Ovary (tissue), 9 donors: ENCODE results near the gene ARV1. TPM values are rescaled to one million over a fixed set of nuclear protein-coding genes. Genes with fewer than 3 reads are reported as not detected.

Source experiments
- DNase-seq, 5 donors: peaks; one replicate each; pipeline ENCODE4 v3.0.0-alpha.2; 2019 to 2020
- H3K27ac ChIP-seq, 2 donors: fragments of 200-600 bp; one replicate each; pipeline versions ENCODE4 v1.5.1 to v1.8.0; 2019 to 2022
- H3K27me3 ChIP-seq: fragments of 200-600 bp; one replicate; pipeline ENCODE4 v1.8.0; 2022
- H3K36me3 ChIP-seq: fragments of 200-600 bp; sonication (generic); one replicate; pipeline ENCODE4 v1.5.1; 2019
- H3K4me1 ChIP-seq: one replicate; pipeline ENCODE4 v1.8.1; 2013; ENCODE audit warnings: mild to moderate bottlenecking, moderate library complexity; ENCODE audit not compliant: insufficient read depth
- H3K4me3 ChIP-seq: fragments of 200-600 bp; sonication (generic); one replicate; pipeline ENCODE4 v1.5.1; 2017
- H3K9me3 ChIP-seq, 2 donors: fragments of 200-600 bp in 1 of 2; sonication (generic) in 1 of 2; one replicate each; pipeline versions ENCODE4 v1.5.1 to v1.8.1; 2013 to 2019; ENCODE audit warnings: mild to moderate bottlenecking in 1 of 2, moderate library complexity in 1 of 2
- CTCF ChIP-seq, 3 donors: fragments of 450-650 bp in 2 of 3; fragments of 200-600 bp in 1 of 3; IDR thresholded peaks; one replicate each; pipeline versions ENCODE4 v1.5.1 to v1.8.0; 2016 to 2022; ENCODE audit warnings: antibody characterized with exemption in 3 of 3, mild to moderate bottlenecking in 1 of 3
- EP300 ChIP-seq: sonication (generic); formaldehyde crosslinking; IDR thresholded peaks from one replicate; pipeline ENCODE4 v1.6.1; 2017; ENCODE audit warnings: antibody characterized with exemption
- POLR2A ChIP-seq: fragments of 450-650 bp; IDR thresholded peaks from one replicate; pipeline ENCODE4 v1.6.1; 2017; ENCODE audit warnings: antibody characterized with exemption, mild to moderate bottlenecking, moderate library complexity
- WGBS, 3 donors: extraction: QIAGEN DNeasy Blood & Tissue Kit in 1 of 3; methylation state at CpG; one replicate each; pipeline versions ENCODE4 v1.1.5 to v1.1.7; 2013 to 2017; 5-methylcytosine and 5-hydroxymethylcytosine counted together
- intact Hi-C, 4 donors: fragments of 100-400 bp; cut with DNase I; formaldehyde crosslinking; loops; one replicate each; pipeline versions ENCODE4 v1.11.0 to v1.15.1; 2022 to 2023
- microRNA counts: library from miRNA; unstranded; fragments of <30 nt; microRNA quantifications from one replicate; lab custom pipeline; 2016
- polyA plus RNA-seq, 2 donors: library from polyadenylated mRNA; stranded (reverse); fragments of 200-250 nt in 1 of 2; fragments of 350-450 nt in 1 of 2; fragmentation: Illumina TruSeq in 1 of 2; extraction: RNeasy Lipid Tissue Mini Kit (QIAGEN cat#74804) in 1 of 2; gene quantifications; one replicate each; pipeline ENCODE4 v1.2.3, GENCODE V29; 2013 to 2014
- total RNA-seq, 7 donors: library from RNA; depleted of rRNA in 2 of 7; stranded (reverse); fragments of >200 nt in 2 of 7; fragmentation: NEBNext Ultra II Directional in 3 of 7; extraction: Animal tissue kit (Norgen Biotek cat#: 25700) in 3 of 7; gene quantifications; one replicate each; pipeline versions ENCODE4 v1.1.0 to v1.2.4, GENCODE V29; 2016 to 2023
- donor health status: DM: no; HTN: no; CAD: no; lungs with moderate emphysema.
- donor health status: DM: no; HTN: no; CAD: no.
- donor health status: Bipolar disorder and iron deficiency.
- donor health status: DM: yes; HTN: yes; CAD: no.
- donor health status: DM: no; HTN: no; CAD: no.
- donor health status: DM: yes; HTN: yes; CAD: no.

ARV1 gene
- total and polyA plus RNA-seq, 9 donors = 9.0 to 19.2 (median 13.1) TPM

- Histone ChIP-seq H3K27me3 (no peaks in the 10 kb centered on the region), H3K4me3 (no peak overlapping the region), H3K4me1 (peaks cover 2% of the 10 kb centered on the region), H3K36me3 (no peaks in the 10 kb centered on the region), H3K9me3 (no peaks in the 10 kb centered on the region), H3K27ac (no peak overlapping the region)
- 54 to 69% (median 55%) methylated on average over 10 of the region's 10 CpGs for WGBS, 3 donors
- intact Hi-C loops = no loop called here
- DNase-seq = no peak
- TF ChIP-seq EP300 (no peak), POLR2A (no peak), CTCF (IDR thresholded peaks at IDR 0.05) (no peak)
These were observed 70.5 kb downstream of the ARV1 start for GRCh38 chr1:231049121-231049979.

MicroRNAs encoded within 50 kb of the gene (microRNA counts, 767-probe panel; counts per million panel counts)
- microRNA hsa-miR-1182 (lab: Ali Mortazavi, UCI) = 530 counts per million, percentile 78 among the panel's probes with 10 or more counts

Other genes with a start within 250 kb of the ARV1 start
- 1 to 10 TPM in 1 of 7 donors, under 1 TPM in 6; 0.12 to 2.5 (median 0.30) TPM for gene CAPN9, start 231.7 kb upstream of the ARV1 start, total RNA-seq
- gene CAPN9, start 231.7 kb upstream of the ARV1 start, polyA plus RNA-seq = under 1 TPM in 1 of 2 donors, not detected in 1; 0.08 TPM
- gene C1orf198, start 110.6 kb upstream of the ARV1 start, total RNA-seq = 10 to 100 TPM; 36.7 to 60.8 (median 43.4) TPM
- 10 to 100 TPM; 34.0 to 58.3 TPM for gene C1orf198, start 110.6 kb upstream of the ARV1 start, polyA plus RNA-seq
- 10 to 100 TPM in 4 of 7 donors, 1 to 10 TPM in 3; 6.4 to 16.5 (median 10.8) TPM for gene TTC13, start 233 bp upstream of the ARV1 start, total RNA-seq
- 10 to 100 TPM in 1 of 2 donors, 1 to 10 TPM in 1; 4.2 to 15.5 TPM for gene TTC13, start 233 bp upstream of the ARV1 start, polyA plus RNA-seq
- gene FAM89A, start 61.2 kb downstream of the ARV1 start, total RNA-seq = 10 to 100 TPM in 4 of 7 donors, 1 to 10 TPM in 3; 7.0 to 18.0 (median 10.8) TPM
- 1 to 10 TPM; 8.4 to 8.6 TPM for gene FAM89A, start 61.2 kb downstream of the ARV1 start, polyA plus RNA-seq
- under 1 TPM in 2 of 7 donors, not detected in 5; 0.05 to 0.92 TPM for gene TRIM67, start 183.0 kb downstream of the ARV1 start, total RNA-seq
- gene TRIM67, start 183.0 kb downstream of the ARV1 start, polyA plus RNA-seq = under 1 TPM in 1 of 2 donors, not detected in 1; 0.02 TPM